ENCODE results near the gene COL5A1.

COL5A1 gene

GRCh38 chr9:134870301-134870694 is 228.7 kb downstream of the COL5A1 start:
- no peak overlapping the region for H3K4me3 ChIP-seq (ENCODE audit: low read depth, low read length)
- DNase-seq (ENCODE audit: low read depth): no peak

GRCh38 chr9:134870746-134871662 is 229.4 kb downstream of the COL5A1 start:
- no peak for DNase-seq (ENCODE audit: low read depth)
- no peak overlapping the region for H3K4me3 ChIP-seq (ENCODE audit: low read depth, low read length)

- no peak overlapping the region for H3K4me3 ChIP-seq (ENCODE audit: low read depth, low read length)
- DNase-seq (ENCODE audit: low read depth): no peak
These were observed 230.2 kb downstream of the COL5A1 start for GRCh38 chr9:134871697-134872340.

- H3K4me3 ChIP-seq (ENCODE audit: low read depth, low read length): no peak overlapping the region
- no peak for DNase-seq (ENCODE audit: low read depth)
These were observed 231.1 kb downstream of the COL5A1 start for GRCh38 chr9:134872482-134873231.

- H3K4me3 ChIP-seq (ENCODE audit: low read depth, low read length): no peak overlapping the region
- no peak for DNase-seq (ENCODE audit: low read depth)
These were observed 233.8 kb downstream of the COL5A1 start for GRCh38 chr9:134875371-134875770.

- DNase-seq (ENCODE audit: low read depth): no peak
- no peak overlapping the region for H3K4me3 ChIP-seq (ENCODE audit: low read depth, low read length)
These were observed 235.9 kb downstream of the COL5A1 start for GRCh38 chr9:134877541-134877940.

GRCh38 chr9:134879664-134880483 is 238.3 kb downstream of the COL5A1 start:
- H3K4me3 ChIP-seq (ENCODE audit: low read depth, low read length): no peak overlapping the region
- no peak for DNase-seq (ENCODE audit: low read depth)

- no peak for DNase-seq (ENCODE audit: low read depth)
- H3K4me3 ChIP-seq (ENCODE audit: low read depth, low read length): no peak within 1 kb of the TSS
These were observed 239.1 kb downstream of the COL5A1 start, which contains the start of gene FCN2 for GRCh38 chr9:134880484-134881312. FCN2 (plus strand) TSS chr9:134880810; CDS start chr9:134880822, 12 bp downstream.

GRCh38 chr9:134881313-134881670 is 239.7 kb downstream of the COL5A1 start:
- H3K4me3 ChIP-seq (ENCODE audit: low read depth, low read length): no peak overlapping the region
- DNase-seq (ENCODE audit: low read depth): no peak

- H3K4me3 ChIP-seq (ENCODE audit: low read depth, low read length): no peak overlapping the region
These were observed 240.7 kb downstream of the COL5A1 start for GRCh38 chr9:134882204-134882785.

GRCh38 chr9:134883040-134883782 is 241.6 kb downstream of the COL5A1 start:
- no peak for DNase-seq (ENCODE audit: low read depth)
- H3K4me3 ChIP-seq (ENCODE audit: low read depth, low read length): no peak overlapping the region

More at GRCh38 chr9:134882204-134882785, 240.7 kb downstream of the COL5A1 start:
- no peak for DNase-seq (ENCODE audit: low read depth)

GRCh38 chr9:134884492-134884891 is 242.9 kb downstream of the COL5A1 start:
- DNase-seq (ENCODE audit: low read depth): no peak
- H3K4me3 ChIP-seq (ENCODE audit: low read depth, low read length): no peak overlapping the region

- no peak overlapping the region for H3K4me3 ChIP-seq (ENCODE audit: low read depth, low read length)
- DNase-seq (ENCODE audit: low read depth): no peak
These were observed 243.5 kb downstream of the COL5A1 start for GRCh38 chr9:134885001-134885678.

- no peak for DNase-seq (ENCODE audit: low read depth)
- H3K4me3 ChIP-seq (ENCODE audit: low read depth, low read length): no peak overlapping the region
These were observed 244.2 kb downstream of the COL5A1 start for GRCh38 chr9:134885679-134886412.

- H3K4me3 ChIP-seq (ENCODE audit: low read depth, low read length): no peak overlapping the region
- DNase-seq (ENCODE audit: low read depth): no peak
These were observed 244.9 kb downstream of the COL5A1 start for GRCh38 chr9:134886413-134886913.

GRCh38 chr9:134887219-134887618 is 245.6 kb downstream of the COL5A1 start:
- no peak for DNase-seq (ENCODE audit: low read depth)
- H3K4me3 ChIP-seq (ENCODE audit: low read depth, low read length): no peak overlapping the region

All from skeletal muscle cell (primary cell).